ENCODE results near the gene HSPB9.

- TF ChIP-seq CTCF (IDR thresholded peaks at IDR 0.05; ENCODE audit: insufficient read depth, low read length, poor library complexity, severe bottlenecking) (no peak), EZH2phosphoT487 (conservative IDR thresholded peaks at IDR 0.05; ENCODE audit: low read length) (no peak)
These were observed 41.2 kb downstream of the HSPB9 start for GRCh38 chr17:42163696-42164407.

All from SU-DHL-6 (cell line).